GM18873 (cell line): ENCODE data around the gene MTMR3.
"Not testable (repeated sequence)": the region's sequence is repeated elsewhere in the genome, so short reads cannot be mapped to it uniquely, and the experiment has no call there.

Source experiments
- ATAC-seq: cut with Tn5 transposase; IDR thresholded peaks from one replicate; pipeline ENCODE4 v1.9.1; 2021; ENCODE audit warnings: mild to moderate bottlenecking, moderate library complexity, moderate number of reproducible peaks; ENCODE audit not compliant: unreplicated experiment, low FRiP score

Gene MTMR3

DNA sequence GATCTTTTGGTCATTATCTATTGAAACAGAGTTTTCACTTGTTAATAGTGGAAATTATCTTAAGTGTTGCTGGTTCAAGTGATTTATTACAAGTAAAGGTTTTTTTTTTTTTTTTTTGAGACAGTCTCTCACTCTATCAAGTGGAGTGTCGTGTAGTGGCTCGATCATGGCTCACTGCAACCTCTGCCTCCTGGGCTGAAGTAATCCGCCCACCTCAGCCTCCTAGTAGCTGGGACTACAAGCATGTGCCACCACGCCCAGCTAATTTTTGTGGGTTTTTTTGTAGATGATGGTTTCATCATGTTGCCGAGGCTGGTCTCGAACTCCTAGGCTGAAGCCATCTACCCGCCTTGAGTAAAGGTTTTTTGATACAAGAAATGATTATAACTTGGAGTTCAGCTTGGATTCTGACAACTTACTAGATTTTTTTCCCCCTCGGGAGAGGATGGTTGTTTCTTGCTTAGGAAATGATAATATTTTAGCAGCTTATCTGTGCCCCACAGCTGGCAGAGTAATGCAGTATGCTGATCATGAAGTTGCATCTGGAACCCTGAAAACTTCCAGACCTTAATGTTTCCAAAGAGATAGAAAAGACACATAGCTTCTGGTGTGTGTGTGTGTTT is 68.9 kb downstream of the MTMR3 start:
- no peak for ATAC-seq

DNA sequence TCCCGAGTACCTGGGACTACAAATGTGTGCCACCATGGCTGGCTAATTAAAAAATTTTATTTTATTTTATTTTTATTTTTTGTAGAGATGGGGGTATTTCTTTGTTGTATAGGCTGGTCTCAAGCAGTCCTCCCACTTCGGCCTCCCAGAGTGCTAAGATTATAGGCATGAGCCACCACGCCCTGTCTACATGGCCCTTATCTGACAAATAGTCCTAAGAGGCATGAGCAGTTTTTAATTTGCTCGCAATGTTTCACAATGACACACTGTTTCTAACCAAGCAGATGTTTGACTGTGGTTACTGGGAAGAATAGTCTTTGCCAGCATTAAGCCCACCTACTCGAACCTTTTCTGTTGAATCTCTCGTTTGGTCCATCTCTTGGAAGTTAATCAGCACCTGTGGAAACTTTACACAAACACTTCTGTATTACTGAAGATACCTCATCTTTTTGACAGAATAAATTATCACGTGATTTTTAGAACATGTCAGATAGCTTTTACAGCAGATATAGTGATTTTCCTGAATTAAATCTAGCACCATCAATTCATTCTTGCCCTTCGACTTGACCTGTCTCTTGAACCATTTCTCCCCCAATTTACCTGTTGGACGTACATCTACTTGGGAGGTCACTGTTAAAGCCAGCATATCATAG is 71.4 kb downstream of the MTMR3 start:
- ATAC-seq = no peak

DNA sequence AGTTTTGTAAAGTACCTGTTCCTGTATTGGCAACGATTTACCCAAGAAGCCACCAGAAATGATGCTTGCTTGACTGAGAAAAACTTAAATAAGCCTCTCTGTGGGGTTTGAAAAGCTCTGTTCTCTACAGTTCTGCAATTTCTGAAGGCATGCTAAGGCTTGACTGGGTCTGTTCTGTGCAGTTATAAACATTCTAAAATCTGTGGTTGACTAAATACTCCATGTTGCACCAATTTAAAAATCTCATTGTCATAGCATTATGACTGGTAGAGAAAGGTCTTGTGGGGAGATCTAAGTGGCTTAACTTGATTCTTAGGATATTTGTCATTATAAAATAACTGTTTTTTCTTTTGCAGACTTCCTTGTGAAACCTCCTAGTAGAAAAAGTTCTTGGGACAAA is 73.7 kb downstream of the MTMR3 start:
- ATAC-seq = no peak

DNA sequence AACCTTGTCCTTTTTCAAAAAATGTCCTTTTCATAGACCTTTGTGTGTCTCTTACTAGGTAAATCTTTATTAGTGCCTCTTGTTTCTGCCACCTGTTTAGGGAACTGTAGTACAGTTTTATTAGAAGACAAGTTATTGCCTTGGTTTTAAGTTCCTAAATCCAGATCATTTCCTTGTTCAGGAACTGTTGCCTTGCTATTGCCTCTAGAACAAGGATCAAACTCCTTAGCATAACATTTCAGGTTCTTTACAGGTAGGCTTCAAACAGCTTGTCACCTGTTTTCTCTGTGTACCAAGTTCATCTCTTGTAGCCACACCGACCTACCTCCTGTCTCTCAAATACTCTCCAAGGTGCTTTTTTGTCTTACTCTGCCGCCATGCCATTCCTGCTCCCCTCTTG is 75.2 kb downstream of the MTMR3 start:
- no peak for ATAC-seq

DNA sequence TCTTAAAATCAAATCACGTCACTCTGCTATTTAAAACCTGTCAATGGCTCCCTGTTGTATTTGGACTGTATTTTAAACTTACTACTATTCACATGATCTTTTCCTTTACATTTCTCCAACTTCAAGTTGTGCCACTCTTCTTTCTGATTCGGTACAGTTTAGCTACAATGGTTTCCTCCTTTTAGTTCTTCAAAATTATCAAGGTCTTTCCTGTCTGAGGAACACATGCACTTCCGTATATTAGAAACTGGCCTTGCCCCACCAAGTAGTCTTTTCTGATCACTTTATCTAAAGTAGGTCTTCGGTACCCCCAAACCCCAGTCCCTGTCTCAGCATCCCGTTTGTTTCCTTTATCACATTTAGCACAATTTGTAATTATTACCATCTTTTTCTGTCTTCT is 81.8 kb downstream of the MTMR3 start:
- no peak for ATAC-seq

DNA sequence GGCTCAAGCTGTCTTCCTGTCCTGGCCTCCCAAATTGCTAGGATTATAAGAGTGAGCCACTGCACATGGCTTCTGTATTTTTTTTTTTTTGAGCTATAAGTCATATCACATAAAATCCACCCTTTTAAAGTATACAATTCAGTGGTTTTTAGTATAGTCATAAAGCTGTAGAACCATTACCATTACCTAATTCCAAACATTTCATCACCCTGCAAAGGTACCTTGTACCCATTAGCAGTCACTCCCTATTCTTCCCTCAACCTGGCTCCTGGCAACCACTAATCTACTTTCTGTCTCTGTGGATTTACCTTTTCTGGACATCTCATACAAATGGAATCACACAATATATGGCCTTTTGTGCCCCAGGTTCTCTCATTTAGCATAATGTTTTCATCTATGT is 84.5 kb downstream of the MTMR3 start:
- no peak for ATAC-seq

DNA sequence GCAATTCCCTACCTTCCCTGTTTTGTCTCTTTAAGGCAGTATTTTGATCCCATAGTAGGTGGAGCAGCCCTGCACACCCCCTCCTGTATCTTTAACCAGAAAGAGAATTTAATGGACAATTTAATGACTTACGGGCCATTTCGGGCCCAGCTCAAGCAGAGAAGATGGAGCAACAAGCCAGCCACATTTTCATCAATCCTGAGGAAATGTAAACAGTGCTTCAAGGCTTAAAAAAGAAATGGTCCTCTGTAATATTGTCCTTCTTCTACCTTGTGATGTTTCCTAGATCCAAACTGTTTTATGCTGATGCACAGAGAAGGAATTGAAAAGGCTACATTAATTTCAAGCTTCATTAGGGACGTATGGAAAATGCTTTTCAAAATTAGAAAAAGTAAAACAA is 88.6 kb downstream of the MTMR3 start:
- ATAC-seq = no peak

DNA sequence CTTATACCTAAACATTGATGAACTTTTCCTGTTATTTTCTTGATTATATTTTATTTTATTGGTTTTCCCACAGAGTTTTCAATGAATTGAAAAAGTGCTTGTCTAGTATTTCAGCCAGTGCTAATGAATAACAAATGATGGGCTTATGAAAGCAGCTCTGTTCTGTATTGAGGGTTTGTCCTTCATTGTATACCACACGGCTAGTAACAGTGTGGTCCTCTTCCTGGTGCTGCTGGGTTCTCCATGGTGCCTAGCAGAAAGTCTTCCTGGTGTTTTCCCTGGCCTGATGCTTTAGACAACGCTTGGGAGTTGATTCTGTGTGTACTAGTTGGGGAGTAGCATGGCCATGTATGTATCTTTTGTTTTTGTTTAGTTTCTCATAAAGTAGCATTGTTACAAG is 89.1 kb downstream of the MTMR3 start:
- ATAC-seq = no peak

DNA sequence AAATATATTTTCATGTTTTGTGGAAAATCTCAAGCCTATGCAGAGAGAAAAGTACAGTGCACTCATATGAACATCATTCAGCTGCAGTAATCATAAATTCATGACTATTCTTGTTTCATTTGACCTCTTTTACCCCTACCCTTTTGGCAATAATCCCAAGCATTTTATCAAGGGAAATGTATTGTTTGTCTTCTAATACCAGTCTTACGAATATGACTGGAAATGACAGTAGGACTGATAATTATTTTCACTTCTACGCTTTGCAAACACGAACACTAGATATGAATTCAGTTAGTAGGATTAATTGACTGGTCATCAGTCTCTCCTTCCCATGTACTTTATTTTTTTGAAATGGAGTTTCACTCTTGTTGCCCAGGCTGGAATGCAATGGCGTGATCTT is 90.3 kb downstream of the MTMR3 start:
- ATAC-seq = no peak

DNA sequence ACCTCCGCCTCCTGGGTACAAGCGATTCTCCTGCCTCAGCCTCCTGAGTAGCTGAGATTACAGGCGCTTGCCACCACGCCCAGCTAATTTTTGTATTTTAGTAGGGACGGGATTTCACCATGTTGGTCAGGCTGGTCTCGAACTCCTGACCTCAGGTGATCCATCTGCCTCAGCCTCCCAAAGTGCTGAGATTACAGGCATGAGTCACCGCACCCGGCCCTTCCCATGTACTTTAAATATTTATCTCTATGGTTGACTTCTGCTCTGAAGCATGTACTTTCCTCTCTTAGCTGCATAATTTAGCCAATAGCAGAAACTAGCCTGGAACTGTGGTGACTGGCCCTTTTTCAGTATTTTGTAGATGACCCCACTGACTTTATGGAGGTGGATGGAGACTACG is 90.7 kb downstream of the MTMR3 start:
- ATAC-seq = not testable (repeated sequence)

DNA sequence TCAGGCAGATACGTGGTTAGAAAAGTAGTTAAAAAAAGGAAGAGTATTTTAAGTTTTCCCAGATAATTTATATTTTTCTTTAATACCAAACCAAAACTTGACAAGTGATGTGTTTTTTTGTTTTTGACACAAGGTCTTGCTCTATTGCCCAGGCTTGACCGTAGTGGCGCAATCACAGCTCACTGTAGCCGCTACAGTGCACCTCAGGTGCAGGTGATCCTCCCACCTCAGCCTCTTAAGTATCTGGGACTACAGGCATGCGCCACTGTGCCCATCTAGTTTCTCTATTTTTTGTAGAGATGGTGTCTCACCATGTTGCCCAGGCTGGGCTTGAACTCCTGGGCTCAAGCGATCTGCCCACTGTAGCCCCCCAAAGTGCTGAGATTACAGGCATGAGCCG is 92.5 kb downstream of the MTMR3 start:
- no peak for ATAC-seq

DNA sequence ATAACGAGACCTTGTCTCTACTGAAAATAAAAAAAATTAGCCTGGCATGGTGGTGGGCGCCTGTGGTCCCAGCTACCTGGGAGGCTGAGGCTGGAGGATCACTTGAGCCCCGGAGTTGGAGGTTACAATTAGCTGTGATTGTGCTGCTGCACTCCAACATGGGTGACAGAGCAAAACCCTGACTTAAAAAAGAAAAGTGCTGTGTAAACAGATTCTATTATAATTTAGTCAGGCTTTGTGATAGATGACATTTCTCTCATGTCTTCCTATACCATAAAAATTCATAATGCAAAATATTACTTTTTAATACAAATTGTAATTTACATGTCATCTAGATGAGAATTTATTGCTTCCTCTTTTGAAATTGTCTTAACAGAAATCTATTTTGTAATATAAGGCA is 94.1 kb downstream of the MTMR3 start:
- no peak for ATAC-seq

DNA sequence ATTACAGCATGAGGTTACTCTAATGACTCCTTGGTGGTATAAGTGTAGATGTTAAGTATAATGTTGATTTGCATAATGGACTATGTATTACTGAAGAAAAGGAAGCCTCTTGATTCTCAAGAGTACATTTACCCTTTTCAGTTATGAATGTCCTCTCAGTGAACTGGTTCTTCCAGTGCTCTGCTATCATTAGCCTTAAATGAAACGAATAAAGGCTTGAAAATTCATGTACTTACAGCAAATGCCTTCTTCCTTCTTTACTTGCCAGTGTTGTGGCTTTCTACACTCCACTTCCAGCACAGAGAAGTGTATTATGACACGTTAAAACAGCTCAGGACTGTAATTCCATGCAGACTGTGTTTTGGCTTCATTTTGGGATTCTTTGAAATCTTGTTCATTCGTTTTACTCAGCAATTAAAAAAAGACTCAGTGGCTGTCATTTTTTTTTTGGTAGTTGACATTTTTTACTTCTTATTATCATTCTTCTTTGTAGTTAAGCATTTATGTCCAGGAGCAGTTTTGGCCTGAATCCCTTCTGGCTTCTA is 96.9 kb downstream of the MTMR3 start:
- peak; percentile 85 for ATAC-seq

DNA sequence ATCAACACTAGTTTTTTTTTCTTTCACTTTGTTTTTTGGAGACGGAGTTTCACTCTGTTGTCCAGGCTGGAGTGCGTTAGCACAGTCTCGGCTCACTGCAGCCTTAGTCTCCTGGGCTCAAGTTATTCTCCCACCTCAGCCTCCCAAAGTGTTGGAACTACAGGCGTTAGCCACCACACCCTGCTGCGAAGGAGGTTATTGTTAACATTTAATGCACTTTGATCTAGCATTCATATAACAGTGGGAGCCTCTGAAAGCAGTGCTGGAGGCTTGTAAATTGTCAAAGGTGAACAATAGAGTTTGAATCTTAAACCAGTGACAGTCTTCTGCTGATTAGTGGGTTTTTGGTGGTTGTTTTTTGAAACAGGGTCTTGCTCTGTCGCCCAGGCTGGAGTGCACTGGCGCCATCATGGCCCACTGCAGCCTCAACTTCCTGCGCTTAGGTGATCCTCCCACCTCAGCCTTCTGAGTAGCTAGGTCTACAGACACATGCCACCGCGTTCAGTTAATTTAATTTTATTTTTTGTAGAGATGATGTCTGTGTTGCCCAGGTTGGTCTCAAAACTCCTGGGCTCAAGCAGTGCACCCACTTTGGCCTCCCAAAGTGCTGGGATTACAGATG is 100.4 kb downstream of the MTMR3 start:
- no peak for ATAC-seq

DNA sequence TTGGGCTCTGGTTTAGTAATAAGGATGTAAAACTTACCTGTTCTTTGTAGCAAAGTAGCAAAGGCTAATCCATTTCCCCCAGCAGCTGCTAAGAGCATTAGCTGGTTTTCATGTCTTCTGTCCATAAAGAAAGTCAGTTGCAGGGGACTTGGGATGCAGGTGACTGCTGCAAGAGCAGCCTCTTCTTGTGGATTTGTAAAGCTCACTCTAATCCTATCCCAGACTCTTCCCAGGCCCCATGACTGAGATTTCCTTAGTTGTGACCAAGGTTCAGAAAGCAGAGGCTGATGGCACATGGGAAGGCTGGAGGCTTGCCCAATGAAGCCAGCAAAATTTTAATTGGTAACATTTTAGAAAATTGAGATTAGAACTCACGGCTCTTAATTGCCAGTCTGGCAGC is 102.9 kb downstream of the MTMR3 start:
- no peak for ATAC-seq

DNA sequence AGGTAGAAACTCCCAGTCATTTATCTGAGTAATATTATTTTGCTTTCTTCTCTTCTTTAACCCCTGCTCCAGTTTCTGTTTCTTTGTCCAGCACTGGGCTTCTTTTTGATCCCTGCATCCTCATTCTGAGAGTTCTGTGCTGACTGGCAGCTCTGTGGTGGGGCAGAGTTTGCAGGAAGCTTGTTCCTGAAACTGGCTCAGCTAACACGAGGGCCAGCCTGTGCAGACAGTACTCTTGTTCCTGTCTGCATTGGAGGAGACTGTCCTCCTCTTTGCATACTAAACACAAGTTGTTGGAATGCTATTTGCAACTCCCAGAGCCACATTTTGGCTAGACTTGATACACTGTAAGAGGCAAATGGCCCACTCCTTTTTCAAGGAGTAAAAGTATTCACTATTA is 104.2 kb downstream of the MTMR3 start:
- no peak for ATAC-seq

DNA sequence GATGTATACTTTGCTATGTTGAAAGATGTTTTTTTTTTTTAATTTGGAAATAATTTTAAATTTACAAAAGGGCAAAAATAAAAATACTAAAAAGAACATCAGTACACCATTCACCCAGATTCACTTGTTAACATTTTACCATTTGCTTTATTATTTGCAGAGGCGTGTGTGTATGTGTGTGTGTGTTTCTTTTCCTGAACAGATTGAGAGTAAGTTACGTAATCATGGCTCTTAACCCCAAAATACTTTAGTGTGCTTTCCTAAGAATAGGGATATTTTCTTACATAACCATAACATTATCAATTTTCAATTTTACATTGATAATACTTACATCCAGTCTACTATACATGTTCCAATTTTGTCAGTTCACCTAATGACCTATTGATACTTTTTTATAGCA is 105.7 kb downstream of the MTMR3 start:
- ATAC-seq = no peak

DNA sequence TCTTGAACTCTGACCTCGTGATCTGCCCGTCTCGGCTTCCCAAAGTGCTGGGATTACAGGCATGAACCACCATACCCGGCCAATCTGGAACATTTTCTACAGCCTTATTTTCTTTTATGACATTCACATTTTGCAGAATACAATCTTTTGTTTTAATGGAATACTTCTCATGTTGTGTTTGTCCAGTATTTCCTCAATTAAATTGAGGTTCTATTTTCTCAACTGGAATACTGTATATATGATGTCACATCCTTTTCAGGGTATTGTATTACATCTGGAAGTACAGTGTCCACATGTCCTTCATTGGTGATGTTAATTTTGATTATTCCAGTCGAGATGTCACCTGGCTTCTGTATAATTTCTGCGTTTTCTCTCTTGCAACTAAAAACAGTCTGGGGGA is 106.5 kb downstream of the MTMR3 start:
- no peak for ATAC-seq

DNA sequence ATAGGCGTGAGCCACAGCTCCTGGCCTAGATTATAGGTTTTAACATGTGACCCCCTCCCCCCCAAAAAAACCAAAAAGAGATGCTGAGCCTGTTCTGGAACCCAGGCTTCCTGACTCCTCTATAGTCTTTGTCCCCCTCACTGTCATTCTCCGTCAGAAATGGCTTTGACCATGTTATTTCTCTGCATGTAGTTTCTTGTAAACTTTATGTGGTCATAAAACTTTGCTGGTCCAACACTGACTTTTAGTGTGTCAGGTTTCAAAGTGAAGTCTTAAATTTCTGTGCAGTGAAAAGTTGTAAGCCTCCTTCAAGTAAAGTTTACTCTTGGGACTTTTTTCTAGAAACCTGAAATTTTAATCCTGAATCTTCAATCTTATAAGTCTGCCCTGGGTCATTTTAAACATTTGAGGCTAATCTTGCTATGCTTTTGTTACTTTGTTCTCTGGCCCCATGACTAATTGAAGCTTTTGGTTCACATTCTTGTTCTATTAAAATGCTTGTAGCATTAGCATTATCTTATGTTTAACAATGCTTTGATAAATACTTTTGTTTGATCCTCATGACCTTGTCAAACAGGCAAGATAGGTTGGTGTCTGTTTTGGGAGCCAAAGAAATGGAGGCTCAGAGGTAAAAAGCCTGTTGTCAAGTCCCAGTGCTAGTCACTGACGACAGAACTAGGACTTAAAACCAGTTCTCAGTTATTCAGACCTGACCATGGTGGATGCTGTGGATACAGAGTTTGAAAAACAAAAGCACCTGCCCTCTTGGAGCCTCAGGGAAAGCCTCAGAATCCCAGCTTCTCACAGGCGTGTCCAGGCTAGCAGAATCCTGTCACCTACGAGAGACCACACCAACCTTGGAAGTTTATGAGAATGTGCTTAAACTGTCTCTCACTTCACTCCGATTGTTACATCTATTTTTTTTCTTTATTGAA is 109.6 kb downstream of the MTMR3 start:
- ATAC-seq = no peak

DNA sequence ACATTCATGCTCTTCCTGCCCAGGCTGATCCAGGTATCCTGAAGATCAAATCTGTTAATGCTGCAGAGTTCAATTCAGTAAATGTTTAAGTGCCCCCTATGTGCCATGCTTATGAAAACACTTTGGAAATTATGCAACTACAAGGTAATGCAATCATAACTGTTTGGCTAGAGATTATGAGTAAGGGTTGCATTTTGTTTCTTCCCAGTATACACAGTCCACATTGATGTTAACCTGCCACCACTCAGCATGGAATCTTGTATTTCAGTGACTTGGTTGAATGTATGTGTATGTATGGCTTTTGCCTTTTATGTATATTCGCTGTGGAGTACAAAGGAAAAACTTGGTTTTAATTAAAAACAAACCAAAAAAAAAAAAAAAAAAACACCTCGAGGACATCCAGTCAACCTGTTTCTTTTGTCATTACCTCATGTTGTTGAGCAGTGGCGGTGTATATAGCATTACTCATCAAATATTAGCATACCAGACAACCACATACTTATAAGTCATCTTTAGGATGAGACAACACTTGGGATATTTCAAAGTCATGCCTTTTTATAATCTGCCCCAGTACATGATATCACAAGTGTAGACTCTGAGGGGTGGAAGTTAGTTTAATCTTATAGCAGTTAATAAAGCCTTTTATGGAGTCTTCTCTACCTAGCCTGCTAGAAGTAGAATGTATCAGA is 111.2 kb downstream of the MTMR3 start:
- ATAC-seq = no peak
